Endodermal cell (in vitro differentiated cells): ENCODE measurements around the gene ATR. TPM values are rescaled to one million over a fixed set of nuclear protein-coding genes. Genes with fewer than 3 reads are reported as not detected.
A peak's percentile ranks its signal among the peaks of the same experiment; 100 is the strongest.
"Not testable (repeated sequence)": the region's sequence is repeated elsewhere in the genome, so short reads cannot be mapped to it uniquely, and the experiment has no call there.

Experiments used
- DNase-seq: peaks from one replicate; pipeline ENCODE4 v3.0.0-alpha.2; 2017
- H3K27ac ChIP-seq: 2 replicates; pipeline ENCODE4 v1.5.1; 2013; ENCODE audit warnings: mild to moderate bottlenecking, low read depth, low read length, moderate library complexity
- H3K27me3 ChIP-seq: 2 replicates; pipeline ENCODE4 v1.6.1; 2013; ENCODE audit warnings: mild to moderate bottlenecking, low read length, moderate library complexity; ENCODE audit not compliant: insufficient read depth, control insufficient read depth, poor library complexity, severe bottlenecking
- H3K36me3 ChIP-seq: 2 replicates; pipeline ENCODE4 v1.7.0; 2013; ENCODE audit warnings: mild to moderate bottlenecking, low read length, moderate library complexity; ENCODE audit not compliant: control insufficient read depth, insufficient read depth
- H3K4me1 ChIP-seq: one replicate; pipeline ENCODE4 v1.7.0; 2013; ENCODE audit warnings: low read length; ENCODE audit not compliant: control insufficient read depth, insufficient read depth
- H3K4me3 ChIP-seq: 2 replicates; pipeline ENCODE4 v1.5.1; 2013; ENCODE audit warnings: mild to moderate bottlenecking, low read length, moderate library complexity
- H3K9ac ChIP-seq: 2 replicates; pipeline ENCODE4 v1.6.1; 2013; ENCODE audit warnings: mild to moderate bottlenecking, low read length, moderate library complexity; ENCODE audit not compliant: poor library complexity, severe bottlenecking; ENCODE audit errors: extremely low read depth
- H3K9me3 ChIP-seq: 2 replicates; pipeline ENCODE4 v1.6.1; 2013; ENCODE audit warnings: mild to moderate bottlenecking, low read length, moderate library complexity; ENCODE audit not compliant: control insufficient read depth
- H3K27ac Mint-ChIP-seq: 2 replicates; pipeline ENCODE4 v1.8.0; 2020; ENCODE audit warnings: mixed read lengths
- H3K27me3 Mint-ChIP-seq: 2 replicates; pipeline ENCODE4 v1.8.0; 2021; ENCODE audit warnings: mild to moderate bottlenecking, mixed read lengths; ENCODE audit not compliant: insufficient read depth
- H3K36me3 Mint-ChIP-seq: 2 replicates; pipeline ENCODE4 v1.8.0; 2020; ENCODE audit warnings: low read depth, mixed read lengths
- H3K4me1 Mint-ChIP-seq: 2 replicates; pipeline ENCODE4 v1.8.0; 2020; ENCODE audit warnings: mixed read lengths
- H3K4me3 Mint-ChIP-seq: 2 replicates; pipeline ENCODE4 v1.8.0; 2020; ENCODE audit warnings: mild to moderate bottlenecking, moderate library complexity, mixed read lengths
- H3K9me3 Mint-ChIP-seq: 2 replicates; pipeline ENCODE4 v1.8.0; 2020; ENCODE audit warnings: mild to moderate bottlenecking, mixed read lengths
- CTCF ChIP-seq: fragments of 200-600 bp; sonication (generic); conservative IDR thresholded peaks from 2 replicates; pipeline ENCODE4 v1.5.0; 2021; ENCODE audit warnings: antibody characterized with exemption, mild to moderate bottlenecking
- WGBS, 2 experiments: methylation state at CpG; one replicate each; pipeline versions ENCODE4 v1.1.5 to v1.1.7; 2013; ENCODE audit warnings: missing lambda C conversion rate in 2 of 2, mixed read lengths in 1 of 2; ENCODE audit not compliant: insufficient coverage in 1 of 2, insufficient read length in 1 of 2; 5-methylcytosine and 5-hydroxymethylcytosine counted together
- total RNA-seq, 2 donors: library from RNA; stranded (reverse); fragmentation: NEBNext Ultra II Directional in 1 of 2; extraction: Animal tissue kit (Norgen Biotek cat#: 25700) in 1 of 2; gene quantifications; 2 replicates in 1 of 2; 3 replicates in 1 of 2; pipeline ENCODE4 v1.2.1, GENCODE V29; 2021

ATR gene
- total RNA-seq, 2 donors from 2014 or later, result 18.4 to 32.9 TPM

GRCh38 chr3:142577696-142578328 lies 721 bp downstream of the ATR start:
- peak; percentile 31 for TF ChIP-seq CTCF

GRCh38 chr3:142576792-142577191 lies 1.7 kb downstream of the ATR start:
- Mint-ChIP-seq H3K27me3 (no peaks in the 10 kb centered on the region), H3K4me3 (no peak overlapping the region), H3K9me3 (no peaks in the 10 kb centered on the region), H3K4me1 (peaks cover 30% of the 10 kb centered on the region), H3K27ac (no peak overlapping the region), H3K36me3 (peaks cover 8% of the 10 kb centered on the region)
- Histone ChIP-seq H3K36me3 (no peaks in the 10 kb centered on the region), H3K27ac (no peak overlapping the region), H3K27me3 (no peaks in the 10 kb centered on the region), H3K9ac (no peak overlapping the region), H3K4me3 (peak overlapping the region; percentile 95), H3K4me1 (peaks cover 3% of the 10 kb centered on the region), H3K9me3 (no peaks in the 10 kb centered on the region)
- no peak for DNase-seq
- no peak for TF ChIP-seq CTCF

More at GRCh38 chr3:142577696-142578328, 721 bp downstream of the ATR start:
- peaks cover 30% of the 10 kb centered on the region for H3K4me1 Mint-ChIP-seq
- H3K4me1 ChIP-seq, result peaks cover 3% of the 10 kb centered on the region
- no peaks in the 10 kb centered on the region for H3K27me3 Mint-ChIP-seq
- peak overlapping the region; percentile 87 for H3K9ac ChIP-seq
- H3K27ac ChIP-seq, result no peak overlapping the region
- H3K27ac Mint-ChIP-seq, result peak overlapping the region; percentile 98
- WGBS, 2 experiments, result 11 to 27% methylated on average over 7 to 12 of the region's 12 CpGs
- DNase-seq, result peak; percentile 69
- no peaks in the 10 kb centered on the region for H3K27me3 ChIP-seq
- peak overlapping the region; percentile 95 for H3K4me3 ChIP-seq
- no peaks in the 10 kb centered on the region for H3K36me3 ChIP-seq
- H3K4me3 Mint-ChIP-seq, result peak overlapping the region; percentile 94
- peaks cover 5% of the 10 kb centered on the region for H3K36me3 Mint-ChIP-seq
- no peaks in the 10 kb centered on the region for H3K9me3 Mint-ChIP-seq
- no peaks in the 10 kb centered on the region for H3K9me3 ChIP-seq

GRCh38 chr3:142574665-142575064 lies 3.9 kb downstream of the ATR start:
- peaks cover 15% of the 10 kb centered on the region for H3K36me3 Mint-ChIP-seq
- H3K4me1 ChIP-seq, result peaks cover 3% of the 10 kb centered on the region
- H3K9me3 ChIP-seq, result no peaks in the 10 kb centered on the region
- no peak for TF ChIP-seq CTCF
- no peak overlapping the region for H3K27ac ChIP-seq
- no peaks in the 10 kb centered on the region for H3K27me3 ChIP-seq
- H3K4me1 Mint-ChIP-seq, result peaks cover 23% of the 10 kb centered on the region
- H3K36me3 ChIP-seq, result no peaks in the 10 kb centered on the region
- 80% methylated on average over 1 of the region's 1 CpG; no CpG with 5 or more reads in 1 of the 2 experiments for WGBS, 2 experiments
- DNase-seq, result no peak
- no peaks in the 10 kb centered on the region for H3K9me3 Mint-ChIP-seq
- no peak overlapping the region for H3K4me3 Mint-ChIP-seq
- H3K27me3 Mint-ChIP-seq, result no peaks in the 10 kb centered on the region
- no peak overlapping the region for H3K9ac ChIP-seq
- H3K4me3 ChIP-seq, result no peak overlapping the region
- H3K27ac Mint-ChIP-seq, result peak overlapping the region; percentile 11

GRCh38 chr3:142574223-142574622 lies 4.3 kb downstream of the ATR start:
- not testable (repeated sequence) for H3K4me3 Mint-ChIP-seq

GRCh38 chr3:142569422-142569821 lies 9.1 kb downstream of the ATR start:
- not testable (repeated sequence) for H3K27ac ChIP-seq, H3K27me3 Mint-ChIP-seq, H3K4me3 Mint-ChIP-seq, H3K27me3 ChIP-seq, H3K4me1 Mint-ChIP-seq, H3K9me3 ChIP-seq, H3K27ac Mint-ChIP-seq, H3K4me1 ChIP-seq, H3K4me3 ChIP-seq, H3K36me3 ChIP-seq, H3K9ac ChIP-seq, DNase-seq, H3K9me3 Mint-ChIP-seq
- peaks cover 23% of the 10 kb centered on the region for H3K36me3 Mint-ChIP-seq
- WGBS, 2 experiments, result 92 to 96% methylated on average over 2 to 3 of the region's 3 CpGs

More at GRCh38 chr3:142574223-142574622, 4.3 kb downstream of the ATR start:
- not testable (repeated sequence) for H3K4me3 ChIP-seq, H3K27me3 Mint-ChIP-seq, H3K4me1 ChIP-seq, H3K9ac ChIP-seq, H3K27me3 ChIP-seq, DNase-seq, H3K9me3 Mint-ChIP-seq, H3K27ac ChIP-seq, H3K9me3 ChIP-seq, H3K27ac Mint-ChIP-seq, H3K36me3 ChIP-seq
- peaks cover 23% of the 10 kb centered on the region for H3K4me1 Mint-ChIP-seq
- 90 to 93% methylated on average over 3 of the region's 3 CpGs for WGBS, 2 experiments
- peaks cover 15% of the 10 kb centered on the region for H3K36me3 Mint-ChIP-seq
